HG02623 (cell line): Measurements from ENCODE around the gene EIF4G3.
"Not testable (repeated sequence)": the region's sequence is repeated elsewhere in the genome, so short reads cannot be mapped to it uniquely, and the experiment has no call there.

Source experiments
- ATAC-seq: cut with Tn5 transposase; IDR thresholded peaks from one replicate; pipeline ENCODE4 v1.9.1; 2021; ENCODE audit warnings: moderate library complexity; ENCODE audit not compliant: unreplicated experiment

EIF4G3 gene

DNA sequence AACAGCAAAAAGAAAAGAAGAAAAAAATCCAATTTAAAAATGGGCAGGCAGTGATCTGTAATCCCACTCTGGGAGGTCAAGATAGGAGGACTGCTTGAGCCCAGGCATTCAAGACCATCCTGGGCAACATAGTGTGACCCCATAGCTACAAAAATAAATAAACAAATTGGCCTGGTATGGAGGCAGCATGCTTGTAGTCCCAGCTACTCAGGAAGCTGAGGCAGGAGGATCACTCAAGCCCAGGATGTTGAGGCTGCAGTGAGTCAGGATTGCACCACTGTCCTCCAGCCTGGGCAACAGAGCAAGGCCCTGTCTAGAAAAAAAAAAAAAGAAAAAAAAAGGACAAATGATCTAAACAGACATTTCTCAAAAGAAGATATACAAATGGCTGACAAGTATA lies 99.6 kb downstream of the EIF4G3 start:
- ATAC-seq = no peak

DNA sequence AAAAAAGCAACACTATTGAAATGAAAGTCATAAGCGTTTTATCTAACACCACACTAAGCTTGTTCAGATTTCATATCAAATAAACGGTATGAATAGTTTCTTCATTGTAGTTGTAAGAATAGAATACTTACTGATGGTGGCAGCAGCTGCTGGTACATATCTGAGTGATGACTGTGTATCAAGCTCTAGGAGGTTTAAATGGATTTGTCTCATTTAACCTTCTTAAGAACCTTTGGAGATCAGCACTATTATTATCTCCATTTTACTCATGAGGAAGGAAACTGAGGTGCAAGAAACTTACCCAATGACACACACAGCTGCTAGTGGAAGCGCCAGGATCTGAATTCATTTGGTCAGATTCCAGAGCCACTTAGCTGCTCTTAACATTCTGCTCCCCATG lies 104.0 kb downstream of the EIF4G3 start:
- no peak for ATAC-seq

DNA sequence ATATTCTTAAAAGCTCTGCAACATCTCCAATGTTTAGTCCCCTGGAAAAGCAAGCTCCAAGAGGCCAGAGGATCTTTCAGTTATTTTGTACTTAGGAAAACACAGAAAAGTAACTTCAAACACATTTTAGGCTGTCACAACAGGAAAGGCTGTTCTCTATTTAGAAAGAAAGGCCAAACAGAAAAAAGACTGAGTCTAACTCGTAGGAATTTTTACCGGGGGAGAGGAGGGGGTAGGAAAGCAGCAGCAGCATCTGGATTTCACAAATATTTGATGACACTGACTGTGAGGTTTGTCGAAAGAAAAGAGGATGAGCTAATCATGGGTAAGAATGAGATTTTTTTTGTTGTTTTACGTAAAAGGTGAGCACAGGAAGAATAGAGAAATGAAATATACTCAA lies 107.1 kb downstream of the EIF4G3 start:
- ATAC-seq = no peak

DNA sequence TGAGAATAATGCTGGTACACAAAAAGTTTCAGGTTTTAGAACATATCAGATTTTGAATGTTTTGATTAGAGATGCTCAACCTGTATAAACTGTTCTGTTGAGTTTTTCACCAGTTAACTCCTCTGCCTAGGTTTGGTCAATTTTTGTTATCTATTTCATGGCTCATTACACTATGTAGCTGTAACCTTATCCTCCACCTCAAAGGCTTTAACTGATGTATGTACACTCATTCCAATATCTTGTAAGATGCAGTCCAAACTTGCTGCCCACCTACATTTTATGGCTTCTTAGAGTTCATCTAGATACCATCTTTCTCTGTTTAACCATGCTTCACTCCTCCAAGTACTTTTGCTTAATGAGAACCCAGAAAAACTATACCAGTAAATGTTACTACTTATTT lies 107.8 kb downstream of the EIF4G3 start:
- ATAC-seq = no peak

DNA sequence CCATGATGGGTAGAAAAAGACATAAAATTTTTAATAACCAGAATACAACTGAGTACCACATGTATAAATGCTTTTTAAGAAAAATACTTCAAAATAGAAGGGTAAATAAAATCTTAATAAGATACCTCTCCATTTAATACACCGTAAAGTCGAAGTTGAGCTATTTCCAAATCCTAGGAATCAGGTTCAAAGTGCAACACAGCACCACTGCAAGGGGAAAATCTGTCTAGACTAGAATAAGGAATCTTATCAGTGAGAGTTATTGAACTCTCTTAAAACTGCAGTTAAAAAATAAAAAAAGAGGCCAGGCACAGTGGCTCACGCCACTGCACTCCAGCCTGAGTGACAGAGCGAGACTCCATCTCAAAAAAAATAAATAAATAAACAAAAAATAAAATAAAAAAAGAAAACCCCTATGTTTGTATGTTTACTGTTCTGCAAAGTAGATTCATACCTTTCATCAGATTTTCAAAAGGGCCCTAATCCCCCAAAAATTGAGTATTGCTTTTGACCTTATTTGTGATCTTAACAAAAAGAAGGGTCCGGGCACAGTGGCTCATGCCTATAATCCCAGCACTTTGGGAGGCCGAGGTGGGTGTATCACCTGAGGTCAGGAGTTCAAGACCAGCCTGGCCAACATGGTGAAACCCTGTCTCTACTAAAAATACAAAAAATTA lies 109.0 kb downstream of the EIF4G3 start:
- ATAC-seq = no peak

DNA sequence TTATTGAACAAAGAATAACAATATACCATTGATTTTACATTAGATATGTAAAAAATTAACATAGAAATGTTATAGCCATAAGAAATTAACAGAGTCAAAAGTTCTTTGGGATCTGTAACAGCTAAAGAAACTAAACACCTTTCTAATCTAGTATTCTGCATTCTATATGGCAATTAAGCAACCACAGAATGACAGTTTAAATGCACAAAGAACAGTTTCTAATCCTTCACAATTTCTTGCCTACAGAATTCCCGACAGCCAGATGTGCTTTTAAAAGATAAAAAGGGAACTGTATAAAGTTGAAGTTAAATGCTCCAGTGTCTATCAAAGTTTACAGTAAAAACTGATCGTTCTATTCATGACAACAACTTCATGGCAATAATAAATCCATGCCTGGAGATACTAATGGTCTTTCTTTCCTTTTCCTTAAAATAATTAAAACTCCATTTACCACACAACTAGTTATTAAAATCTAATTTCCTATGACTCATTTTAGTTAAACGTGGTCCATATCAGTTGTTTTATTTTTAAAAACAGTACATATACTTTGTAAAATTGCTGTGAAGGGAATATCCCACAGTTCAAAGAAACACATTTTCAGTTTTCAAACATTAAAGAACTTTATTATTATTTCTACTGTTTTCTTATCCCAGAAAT lies 110.2 kb downstream of the EIF4G3 start:
- ATAC-seq = no peak

DNA sequence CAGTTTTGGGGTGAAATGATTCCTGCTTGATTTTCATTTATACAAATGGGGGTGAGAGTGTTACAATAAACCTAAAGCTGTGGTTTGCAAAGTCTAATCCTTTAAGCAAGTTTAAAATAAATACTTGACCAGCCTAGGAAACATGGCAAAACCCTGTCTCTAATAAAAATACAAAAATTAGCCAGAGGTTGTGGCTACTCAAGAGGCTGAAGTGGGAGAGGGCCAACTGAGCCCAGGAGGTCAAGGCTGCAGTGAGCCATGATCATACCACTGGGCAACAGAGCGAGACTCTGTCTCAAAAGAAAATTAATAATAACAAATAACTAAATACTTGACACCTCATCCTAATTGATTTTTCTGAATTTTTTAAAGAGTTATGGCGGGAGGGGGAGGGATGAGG lies 110.8 kb downstream of the EIF4G3 start:
- no peak for ATAC-seq

DNA sequence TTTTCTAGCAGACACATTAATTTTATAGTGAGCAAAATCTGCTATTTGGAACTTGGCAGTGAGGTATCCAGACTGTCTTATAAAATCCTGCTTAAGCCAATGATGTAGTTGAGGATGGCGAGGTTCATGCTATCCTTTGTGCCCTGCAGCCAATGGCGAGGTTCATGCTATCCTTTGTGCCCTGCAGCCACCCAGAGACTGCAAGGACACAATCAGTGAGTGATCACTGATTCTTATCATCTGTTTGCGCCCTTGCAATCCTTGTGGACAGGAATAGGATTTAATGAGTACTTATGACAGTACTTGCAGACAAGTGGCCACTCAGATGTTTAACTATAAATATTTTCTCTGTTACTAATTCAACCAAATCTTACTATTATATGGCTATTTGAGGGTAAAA lies 112.6 kb downstream of the EIF4G3 start:
- no peak for ATAC-seq

DNA sequence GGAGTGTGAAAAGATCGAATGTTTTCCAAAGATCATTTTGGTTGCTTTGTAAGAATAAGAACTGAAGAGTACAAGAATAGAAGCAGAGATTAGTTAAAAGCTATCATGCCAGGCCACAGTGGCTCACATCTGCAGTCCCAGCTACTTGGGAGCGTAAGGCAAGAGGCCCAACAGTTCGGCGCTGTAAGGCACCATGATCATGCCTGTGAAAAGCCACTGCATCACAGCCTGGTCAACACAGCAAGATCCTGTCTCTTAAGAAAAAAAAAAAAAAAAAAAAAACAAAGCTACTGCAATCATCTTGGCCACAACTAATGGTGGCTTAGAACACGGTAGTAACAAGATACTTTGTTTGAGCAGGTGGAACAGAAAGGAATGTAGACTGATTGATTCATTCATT lies 116.2 kb downstream of the EIF4G3 start:
- ATAC-seq = no peak

DNA sequence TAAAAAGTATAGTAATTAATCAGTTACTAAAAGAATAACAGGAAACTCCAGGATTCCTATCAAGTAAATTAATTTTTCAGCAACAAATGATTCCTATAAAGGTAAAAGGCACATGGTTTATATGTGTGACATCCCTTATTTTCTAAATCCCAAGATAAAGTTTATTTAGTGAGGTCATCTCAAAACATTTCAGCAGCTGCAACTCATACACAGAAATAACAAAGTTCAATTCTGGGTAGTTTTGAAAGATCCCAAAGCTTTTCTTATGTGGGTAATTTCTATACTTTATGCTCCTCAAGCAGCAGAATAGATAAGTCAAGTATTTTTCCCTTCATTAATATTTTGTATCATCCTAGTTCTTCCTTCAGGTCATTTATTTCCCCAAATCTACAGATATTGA lies 117.7 kb downstream of the EIF4G3 start:
- no peak for ATAC-seq

DNA sequence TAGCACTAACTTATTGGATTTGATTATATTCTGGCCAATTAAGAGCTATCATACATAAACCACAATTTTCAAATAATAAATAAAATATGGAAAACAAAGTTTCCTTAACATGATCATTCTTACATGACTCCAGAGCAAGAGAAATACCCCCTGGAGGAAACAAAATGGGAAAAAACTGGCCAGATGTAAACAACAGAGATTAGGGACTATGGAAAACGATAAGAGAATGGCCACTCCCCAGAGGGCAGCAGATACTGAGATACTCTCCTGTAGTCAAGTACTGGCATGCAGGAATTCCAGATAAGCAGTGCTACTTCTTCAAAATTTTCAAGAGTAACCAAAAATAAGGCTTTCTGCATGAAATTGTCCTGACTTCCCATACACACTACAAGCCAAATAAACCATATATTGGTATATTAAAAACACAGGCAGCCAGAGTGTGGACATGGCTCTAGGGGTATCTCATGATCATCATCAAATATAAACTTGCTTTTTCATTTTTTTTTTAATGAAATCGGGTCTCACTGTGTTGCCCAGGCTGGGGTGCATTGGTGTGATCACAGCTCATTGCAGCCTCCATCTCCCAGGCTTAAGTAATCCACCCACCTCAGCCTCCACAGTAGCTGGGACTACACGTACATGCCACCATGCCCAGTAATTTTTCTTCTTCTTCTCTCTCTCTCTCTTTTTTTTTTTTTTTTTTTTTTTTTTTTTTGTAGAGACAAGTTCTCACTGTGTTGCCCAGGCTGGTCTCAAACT lies 118.5 kb downstream of the EIF4G3 start:
- no peak for ATAC-seq

DNA sequence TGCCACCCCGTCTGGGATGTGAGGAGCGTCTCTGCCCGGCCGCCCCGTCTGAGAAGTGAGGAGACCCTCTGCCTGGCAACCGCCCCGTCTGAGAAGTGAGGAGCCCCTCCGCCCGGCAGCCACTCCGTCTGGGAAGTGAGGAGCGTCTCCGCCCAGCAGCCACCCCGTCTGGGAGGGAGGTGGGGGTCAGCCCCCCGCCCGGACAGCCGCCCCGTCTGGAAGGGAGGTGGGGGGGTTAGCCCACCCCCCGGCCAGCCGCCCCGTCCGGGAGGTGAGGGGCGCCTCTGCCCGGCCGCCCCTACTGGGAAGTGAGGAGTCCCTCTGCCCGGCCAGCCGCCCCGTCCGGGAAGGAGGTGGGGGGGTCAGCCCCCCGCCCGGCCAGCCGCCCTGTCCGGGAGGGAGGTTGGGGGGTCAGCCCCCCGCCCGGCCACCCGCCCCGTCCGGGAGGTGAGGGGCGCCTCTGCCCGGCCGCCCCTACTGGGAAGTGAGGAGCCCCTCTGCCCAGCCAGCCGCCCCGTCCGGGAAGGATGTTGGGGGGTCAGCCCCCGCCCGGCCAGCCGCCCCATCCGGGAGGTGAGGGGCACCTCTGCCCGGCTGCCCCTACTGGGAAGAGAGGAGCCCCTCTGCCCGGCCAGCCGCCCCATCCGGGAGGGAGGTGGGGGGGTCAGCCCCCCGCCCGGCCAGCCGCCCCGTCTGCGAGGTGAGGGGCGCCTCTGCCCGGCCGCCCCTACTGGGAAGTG lies 123.3 kb downstream of the EIF4G3 start:
- ATAC-seq = not testable (repeated sequence)

DNA sequence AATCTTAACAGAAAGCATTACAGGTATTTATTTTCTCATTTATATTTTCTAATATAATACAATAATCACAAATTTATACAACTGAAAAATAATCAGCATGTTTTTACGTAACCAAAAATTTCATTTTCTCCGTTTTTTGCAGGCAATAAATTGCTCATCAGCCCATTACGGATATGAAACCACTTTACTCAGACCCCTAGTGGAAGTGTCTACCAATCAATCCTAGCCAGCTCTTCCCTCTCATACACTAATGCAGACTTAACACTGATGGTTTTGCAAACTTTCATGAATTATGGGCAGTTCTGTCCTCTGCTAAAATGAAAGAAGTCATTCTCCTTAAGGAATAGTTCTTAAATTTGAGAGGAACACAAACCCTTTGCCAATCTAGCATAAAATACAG lies 124.7 kb downstream of the EIF4G3 start:
- ATAC-seq = no peak

DNA sequence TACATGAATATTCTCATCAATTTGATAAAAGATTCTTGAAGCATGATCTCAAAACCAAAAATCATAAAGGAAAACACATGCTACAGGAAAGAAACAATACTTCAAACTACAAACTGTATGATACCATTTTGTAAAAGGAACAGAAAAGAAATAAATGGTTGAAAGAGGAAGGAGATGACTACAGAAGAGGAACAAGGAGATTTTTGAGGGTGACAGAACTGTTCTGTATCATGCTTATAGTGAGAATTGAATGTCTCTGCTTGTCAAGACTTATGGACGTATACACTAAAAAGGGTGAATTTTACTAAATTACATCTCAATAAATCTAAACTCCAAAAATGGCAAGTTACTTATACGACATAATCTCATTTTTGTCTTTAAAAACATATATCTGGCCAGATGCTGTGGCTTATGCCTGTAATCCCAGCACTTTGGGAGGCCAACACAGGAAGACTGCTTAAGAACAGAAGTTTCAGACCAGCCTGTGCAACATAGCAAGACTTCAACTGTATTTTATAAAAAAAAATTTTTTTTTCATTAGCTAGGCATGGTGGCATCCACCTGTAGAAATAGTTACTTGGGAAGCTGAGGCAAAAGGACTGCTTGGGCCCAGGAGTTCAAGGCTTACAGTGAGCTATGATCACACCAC lies 125.4 kb downstream of the EIF4G3 start:
- no peak for ATAC-seq

DNA sequence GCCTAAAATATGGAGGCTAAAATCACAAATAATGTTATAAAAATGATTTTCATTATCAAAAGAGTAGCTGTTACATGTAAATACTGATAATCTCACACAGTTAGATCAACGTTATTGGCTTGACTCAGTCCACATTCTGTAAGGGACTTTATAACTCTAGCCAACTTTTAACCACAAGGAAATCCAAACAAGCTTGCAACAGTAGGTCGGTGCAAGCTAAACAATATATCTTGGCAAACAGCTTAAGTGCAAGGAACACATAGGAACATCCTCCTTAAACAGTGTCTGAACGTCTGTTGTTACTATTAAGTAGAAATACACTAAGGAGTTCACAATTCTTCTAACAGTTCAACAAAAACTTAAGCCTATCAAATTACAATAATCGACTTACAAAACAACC lies 126.7 kb downstream of the EIF4G3 start:
- no peak for ATAC-seq

DNA sequence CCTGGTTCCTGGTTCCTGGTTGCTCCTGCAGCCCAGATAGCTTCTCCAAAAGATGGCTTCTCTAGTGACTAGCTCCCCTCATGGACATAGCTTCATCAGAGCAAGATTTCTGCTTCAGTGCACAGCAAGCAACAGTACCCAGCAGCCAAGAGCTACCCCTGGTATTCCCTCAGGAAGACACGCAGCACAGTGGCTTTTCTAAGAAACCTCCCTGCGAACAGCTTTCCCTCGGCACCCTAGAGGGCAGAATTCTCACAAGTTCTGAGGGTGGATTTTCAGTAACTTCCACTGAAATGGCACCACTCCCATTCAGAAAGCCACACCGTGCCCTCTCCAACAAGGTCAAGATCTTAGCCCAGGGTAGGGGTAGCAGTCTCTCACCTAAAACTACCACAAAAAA lies 128.2 kb downstream of the EIF4G3 start:
- ATAC-seq = no peak

DNA sequence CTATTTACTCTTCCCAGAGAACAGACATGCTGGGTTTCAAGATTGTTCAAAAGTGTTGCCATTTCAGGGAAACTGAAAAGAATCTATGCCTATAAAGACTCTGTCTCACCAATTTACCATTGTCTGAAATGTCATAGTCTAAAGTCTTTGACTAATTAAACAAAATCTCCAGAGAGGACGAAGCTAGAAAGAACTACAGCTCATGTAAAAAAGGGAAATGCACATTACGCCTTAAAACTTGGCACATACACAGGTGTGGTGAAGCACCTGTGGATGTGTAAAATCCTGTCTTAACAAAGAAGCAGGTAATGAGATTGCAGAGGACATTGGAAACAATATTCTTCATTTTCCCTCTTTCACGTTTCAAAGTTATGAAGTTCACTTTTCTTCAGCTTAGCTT lies 130.6 kb downstream of the EIF4G3 start:
- ATAC-seq = no peak

DNA sequence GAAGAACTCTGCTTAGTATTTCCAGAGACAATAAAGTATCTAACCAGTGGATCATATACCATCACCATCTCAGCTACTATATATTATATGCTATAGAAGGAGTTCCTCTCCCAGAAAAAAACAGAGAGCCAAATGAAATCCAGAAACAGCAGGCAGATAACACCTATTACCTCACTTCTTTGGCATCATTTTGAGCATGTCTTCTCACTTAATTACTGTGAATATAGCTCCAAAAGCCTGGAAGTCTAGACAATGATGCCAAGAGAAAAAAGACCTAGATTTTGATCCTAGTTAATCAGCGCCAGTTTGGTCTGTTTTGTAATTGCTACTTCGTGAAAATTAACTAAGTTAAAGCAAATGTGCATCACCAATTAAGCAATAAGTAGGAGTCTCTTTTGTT lies 131.3 kb downstream of the EIF4G3 start:
- no peak for ATAC-seq

DNA sequence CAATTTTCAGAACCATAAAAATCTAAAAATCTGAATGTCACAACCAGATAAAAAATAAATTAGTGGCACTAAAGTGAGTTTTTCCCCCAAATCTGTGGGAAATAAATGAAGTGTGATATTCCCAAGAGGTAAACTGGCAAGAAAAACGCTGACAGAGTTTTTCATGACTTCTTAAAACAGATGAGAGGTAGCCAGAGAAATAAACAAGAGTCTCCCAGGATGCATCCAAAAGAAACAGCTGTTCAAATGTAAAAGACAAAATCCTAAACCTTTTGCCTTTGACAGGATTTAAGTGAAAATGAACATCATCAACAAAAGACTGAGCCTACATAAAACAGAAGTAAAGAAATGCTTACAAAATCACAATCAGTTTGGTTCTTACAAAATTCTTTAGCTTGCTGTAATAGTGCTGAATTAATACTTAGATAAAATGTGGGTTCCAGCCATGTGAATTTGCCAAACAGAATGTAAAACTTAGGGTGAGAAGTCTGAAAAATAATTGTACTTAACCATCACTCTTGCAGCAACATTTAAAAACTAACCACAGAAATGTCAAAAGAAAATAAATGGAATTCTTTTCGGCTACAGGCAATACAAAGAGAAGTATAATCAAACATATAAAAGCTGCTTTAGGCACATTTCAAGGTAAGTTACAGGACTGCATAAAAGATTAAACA lies 133.6 kb downstream of the EIF4G3 start:
- ATAC-seq = no peak

DNA sequence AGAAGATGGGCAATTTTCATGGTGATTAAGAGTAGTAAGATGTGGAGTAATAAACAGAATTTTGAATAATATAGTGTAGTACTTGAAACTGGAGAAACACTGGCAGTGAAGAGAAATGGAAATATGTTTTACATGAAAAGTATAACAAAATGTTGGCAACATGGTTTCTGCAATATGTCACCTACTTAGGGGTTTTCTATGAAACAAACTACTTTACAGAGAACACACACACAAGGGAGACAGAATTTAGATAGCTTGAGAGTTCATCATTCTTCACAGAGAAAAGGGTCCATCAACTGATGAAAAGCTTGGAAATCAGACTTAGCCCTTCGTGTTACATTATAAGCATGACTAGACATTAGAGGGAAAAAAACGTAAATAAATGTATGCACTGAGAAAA lies 135.2 kb downstream of the EIF4G3 start:
- no peak for ATAC-seq

DNA sequence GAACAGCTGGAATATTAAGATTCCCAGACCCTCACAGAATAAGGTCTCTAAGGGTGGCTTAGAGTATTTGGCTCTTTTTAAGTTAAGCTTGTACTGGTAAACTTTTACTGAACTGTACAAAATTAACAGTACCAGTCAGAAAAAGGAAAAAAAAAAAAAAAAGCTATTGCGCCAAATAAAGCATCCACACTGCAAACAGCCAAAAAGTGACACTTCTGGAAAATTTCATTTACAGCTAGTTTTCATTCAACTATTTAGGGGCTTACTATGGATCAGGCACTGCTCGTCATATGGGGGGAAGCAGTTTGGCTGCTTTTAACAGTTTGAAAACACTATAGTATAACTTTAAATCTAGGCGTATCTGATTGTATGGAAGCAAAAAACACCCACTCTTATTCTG lies 139.6 kb downstream of the EIF4G3 start:
- ATAC-seq = no peak
